ENCODE data around the gene APOBEC3F. TPM values are rescaled to one million over a fixed set of nuclear protein-coding genes. Genes with fewer than 3 reads are reported as not detected.
"Not testable (repeated sequence)": the region's sequence is repeated elsewhere in the genome, so short reads cannot be mapped to it uniquely, and the experiment has no call there.

The APOBEC3F gene
- total RNA-seq, 1 donor from 2014 or later: 5.3 TPM

GRCh38 chr22:39055658-39056057 lies 15.0 kb downstream of the APOBEC3F start:
- DNase-seq (ENCODE audit: low spot score): no peak
- Mint-ChIP-seq H3K9me3 (ENCODE audit: low read depth) (peaks cover 5% of the 10 kb centered on the region), H3K4me1 (ENCODE audit: low read depth) (no peaks in the 10 kb centered on the region), H3K36me3 (ENCODE audit: low read depth) (no peaks in the 10 kb centered on the region), H3K4me3 (ENCODE audit: unreplicated experiment) (no peak overlapping the region), H3K27ac (ENCODE audit: unreplicated experiment) (no peak overlapping the region), H3K27me3 (ENCODE audit: low read depth) (no peaks in the 10 kb centered on the region)
- no peak for TF ChIP-seq CTCF (IDR thresholded peaks at IDR 0.05)

DNA sequence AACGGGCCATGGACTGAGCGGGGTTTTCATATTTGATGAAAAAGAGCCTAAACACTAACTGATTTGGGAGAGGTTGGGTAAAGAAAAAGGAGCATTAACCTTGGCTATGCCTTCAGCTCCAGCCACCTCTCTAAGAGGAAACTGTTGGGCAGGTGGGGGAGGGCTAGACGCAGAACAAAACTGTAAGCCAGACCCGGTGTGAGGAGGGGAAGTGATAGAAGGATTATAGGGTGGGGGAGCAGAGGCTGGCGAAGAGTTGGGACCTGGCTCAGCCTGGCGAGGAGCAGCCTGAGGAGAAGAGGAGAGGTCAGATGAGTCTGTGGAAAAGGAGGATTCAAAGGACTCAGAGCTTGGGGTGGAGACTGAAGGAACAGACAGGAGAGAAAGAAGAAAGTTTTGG lies 20.6 kb downstream of the APOBEC3F start:
- not testable (repeated sequence) for H3K27ac Mint-ChIP-seq (ENCODE audit: unreplicated experiment); DNase-seq (ENCODE audit: low spot score); H3K27me3 Mint-ChIP-seq (ENCODE audit: low read depth); H3K9me3 Mint-ChIP-seq (ENCODE audit: low read depth); H3K36me3 Mint-ChIP-seq (ENCODE audit: low read depth); H3K4me1 Mint-ChIP-seq (ENCODE audit: low read depth); H3K4me3 Mint-ChIP-seq (ENCODE audit: unreplicated experiment)

GRCh38 chr22:39061951-39062350 lies 21.3 kb downstream of the APOBEC3F start:
- H3K9me3 Mint-ChIP-seq (ENCODE audit: low read depth); H3K4me1 Mint-ChIP-seq (ENCODE audit: low read depth); DNase-seq (ENCODE audit: low spot score); H3K27me3 Mint-ChIP-seq (ENCODE audit: low read depth); H3K27ac Mint-ChIP-seq (ENCODE audit: unreplicated experiment); H3K4me3 Mint-ChIP-seq (ENCODE audit: unreplicated experiment); H3K36me3 Mint-ChIP-seq (ENCODE audit: low read depth): not testable (repeated sequence)

DNA sequence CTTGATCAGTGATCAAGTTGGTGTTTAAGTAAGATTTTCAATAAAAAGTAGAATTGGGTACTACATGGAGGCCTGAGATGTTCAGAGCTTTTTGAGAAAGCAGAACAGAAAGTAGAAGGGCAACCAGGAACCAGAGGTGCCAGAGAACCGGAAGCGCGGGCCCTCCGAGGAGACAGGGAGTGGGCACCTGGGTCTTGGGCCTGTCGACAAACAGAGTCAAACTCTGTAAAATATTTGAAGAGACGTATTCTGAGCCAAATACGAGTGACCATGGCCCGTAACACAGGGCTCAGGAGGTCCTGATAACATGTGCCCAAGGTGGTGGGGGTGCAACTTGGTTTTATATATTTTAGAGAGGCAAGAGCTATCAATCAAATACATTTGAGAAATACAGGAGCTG lies 23.2 kb downstream of the APOBEC3F start:
- H3K9me3 Mint-ChIP-seq (ENCODE audit: low read depth); DNase-seq (ENCODE audit: low spot score); H3K27ac Mint-ChIP-seq (ENCODE audit: unreplicated experiment); H3K4me3 Mint-ChIP-seq (ENCODE audit: unreplicated experiment); H3K4me1 Mint-ChIP-seq (ENCODE audit: low read depth); H3K27me3 Mint-ChIP-seq (ENCODE audit: low read depth); H3K36me3 Mint-ChIP-seq (ENCODE audit: low read depth): not testable (repeated sequence)

GRCh38 chr22:39066442-39067276 lies 26.0 kb downstream of the APOBEC3F start:
- H3K4me1 Mint-ChIP-seq (ENCODE audit: low read depth); H3K36me3 Mint-ChIP-seq (ENCODE audit: low read depth); H3K4me3 Mint-ChIP-seq (ENCODE audit: unreplicated experiment); DNase-seq (ENCODE audit: low spot score); H3K27me3 Mint-ChIP-seq (ENCODE audit: low read depth); H3K9me3 Mint-ChIP-seq (ENCODE audit: low read depth); H3K27ac Mint-ChIP-seq (ENCODE audit: unreplicated experiment): not testable (repeated sequence)

GRCh38 chr22:39068033-39068785 lies 27.5 kb downstream of the APOBEC3F start:
- no peak for TF ChIP-seq CTCF (IDR thresholded peaks at IDR 0.05)
- Mint-ChIP-seq H3K27ac (ENCODE audit: unreplicated experiment) (no peak overlapping the region), H3K36me3 (ENCODE audit: low read depth) (no peaks in the 10 kb centered on the region), H3K4me3 (ENCODE audit: unreplicated experiment) (no peak overlapping the region), H3K4me1 (ENCODE audit: low read depth) (no peaks in the 10 kb centered on the region), H3K9me3 (ENCODE audit: low read depth) (no peaks in the 10 kb centered on the region), H3K27me3 (ENCODE audit: low read depth) (peaks cover 3% of the 10 kb centered on the region)
- DNase-seq (ENCODE audit: low spot score): no peak

- Mint-ChIP-seq H3K27me3 (ENCODE audit: low read depth) (peaks cover 3% of the 10 kb centered on the region), H3K4me3 (ENCODE audit: unreplicated experiment) (no peak overlapping the region)
These were observed 29.5 kb downstream of the APOBEC3F start for GRCh38 chr22:39070186-39070585.

DNA sequence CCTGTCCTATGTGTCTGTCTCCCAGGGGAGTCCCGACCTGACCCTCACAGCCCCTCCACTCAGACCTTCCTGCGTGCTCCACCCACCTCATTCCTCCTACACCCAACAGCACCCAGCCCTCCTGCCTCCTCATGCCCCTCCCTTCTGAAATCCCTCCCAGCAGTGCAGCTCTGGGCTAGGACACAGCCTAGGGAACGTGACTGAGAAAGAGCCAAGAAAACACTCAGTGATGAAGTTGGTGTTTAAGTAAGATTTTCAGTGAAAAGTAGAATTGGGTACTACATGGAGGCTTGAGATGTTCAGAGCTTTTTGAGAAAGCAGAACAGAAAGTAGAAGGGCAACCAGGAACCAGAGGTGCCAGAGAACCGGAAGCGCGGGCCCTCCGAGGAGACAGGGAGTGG lies 31.9 kb downstream of the APOBEC3F start:
- H3K27me3 Mint-ChIP-seq (ENCODE audit: low read depth); H3K4me3 Mint-ChIP-seq (ENCODE audit: unreplicated experiment); H3K36me3 Mint-ChIP-seq (ENCODE audit: low read depth); H3K4me1 Mint-ChIP-seq (ENCODE audit: low read depth); H3K27ac Mint-ChIP-seq (ENCODE audit: unreplicated experiment); H3K9me3 Mint-ChIP-seq (ENCODE audit: low read depth); DNase-seq (ENCODE audit: low spot score): not testable (repeated sequence)

More at GRCh38 chr22:39070186-39070585, 29.5 kb downstream of the APOBEC3F start:
- Mint-ChIP-seq H3K4me1 (ENCODE audit: low read depth) (no peaks in the 10 kb centered on the region), H3K36me3 (ENCODE audit: low read depth) (no peaks in the 10 kb centered on the region), H3K9me3 (ENCODE audit: low read depth) (no peaks in the 10 kb centered on the region), H3K27ac (ENCODE audit: unreplicated experiment) (no peak overlapping the region)
- no peak for DNase-seq (ENCODE audit: low spot score)
- TF ChIP-seq CTCF (IDR thresholded peaks at IDR 0.05): no peak
